ENCODE results near the gene CCT7. TPM values are rescaled to one million over a fixed set of nuclear protein-coding genes. Genes with fewer than 3 reads are reported as not detected.

The CCT7 gene
- total and polyA plus RNA-seq, 2 donors (not counting 3 experiments of a cell fraction or from before 2014, with no cell fraction given), result 343 to 362 TPM

- DNase-seq (ENCODE audit: low read depth, low spot score), result no peak
- BruUV-seq (replicated peaks), result no TSS peak
- Histone ChIP-seq H3K27ac (ENCODE audit: insufficient read depth, low read depth, low read length) (no peak overlapping the region), H3K9me3 (replicated peaks; ENCODE audit: control insufficient read depth, insufficient read depth, low read length) (no peaks in the 10 kb centered on the region), H3K9ac (replicated peaks; ENCODE audit: extremely low read depth, insufficient read depth, low read length) (no peak overlapping the region), H2AFZ (ENCODE audit: low read depth, low read length) (no peak overlapping the region), H3K4me2 (ENCODE audit: insufficient read depth, low read length) (no peak overlapping the region), H3K27me3 (ENCODE audit: control insufficient read depth in 2 of 2, insufficient read depth in 2 of 2, low read length in 2 of 2) (no peaks in the 10 kb centered on the region), H3K4me1 (ENCODE audit: control insufficient read depth, extremely low read depth, insufficient read depth, low read length) (no peaks in the 10 kb centered on the region), H3K36me3 (ENCODE audit: control insufficient read depth in 2 of 2, extremely low read depth in 1 of 2, insufficient read depth in 2 of 2, low read length in 2 of 2) (peaks cover 3 to 28% of the 10 kb centered on the region in 2 experiments), H3K9me1 (replicated peaks; ENCODE audit: control insufficient read depth, extremely low read depth, insufficient read depth, low read length) (no peaks in the 10 kb centered on the region), H3K79me2 (ENCODE audit: control insufficient read depth, insufficient read depth, low read length) (no peaks in the 10 kb centered on the region), H4K20me1 (replicated peaks; ENCODE audit: control insufficient read depth, extremely low read depth, insufficient read depth, low read length) (no peaks in the 10 kb centered on the region), H3K4me3 (replicated peaks in 1 of 3; ENCODE audit: insufficient read depth in 1 of 3, low read depth in 1 of 3, low read length in 3 of 3) (no peak overlapping the region)
- ChIA-PET CTCF (interaction anchor here (1.4 kb wide), 1 partner anchor 13 kb away, joined by 4 read pairs; no protein-coding TSS in a partner anchor), POLR2A (no interaction called here)
- intact Hi-C loops (cut with micrococcal nuclease) (no loop called here), dilution Hi-C loops (cut with MboI; ENCODE audit: extremely low pct_ligation_motif_present, low sequenced_read_pairs) (no loop called here)
- TF ChIP-seq, protein P1, sequence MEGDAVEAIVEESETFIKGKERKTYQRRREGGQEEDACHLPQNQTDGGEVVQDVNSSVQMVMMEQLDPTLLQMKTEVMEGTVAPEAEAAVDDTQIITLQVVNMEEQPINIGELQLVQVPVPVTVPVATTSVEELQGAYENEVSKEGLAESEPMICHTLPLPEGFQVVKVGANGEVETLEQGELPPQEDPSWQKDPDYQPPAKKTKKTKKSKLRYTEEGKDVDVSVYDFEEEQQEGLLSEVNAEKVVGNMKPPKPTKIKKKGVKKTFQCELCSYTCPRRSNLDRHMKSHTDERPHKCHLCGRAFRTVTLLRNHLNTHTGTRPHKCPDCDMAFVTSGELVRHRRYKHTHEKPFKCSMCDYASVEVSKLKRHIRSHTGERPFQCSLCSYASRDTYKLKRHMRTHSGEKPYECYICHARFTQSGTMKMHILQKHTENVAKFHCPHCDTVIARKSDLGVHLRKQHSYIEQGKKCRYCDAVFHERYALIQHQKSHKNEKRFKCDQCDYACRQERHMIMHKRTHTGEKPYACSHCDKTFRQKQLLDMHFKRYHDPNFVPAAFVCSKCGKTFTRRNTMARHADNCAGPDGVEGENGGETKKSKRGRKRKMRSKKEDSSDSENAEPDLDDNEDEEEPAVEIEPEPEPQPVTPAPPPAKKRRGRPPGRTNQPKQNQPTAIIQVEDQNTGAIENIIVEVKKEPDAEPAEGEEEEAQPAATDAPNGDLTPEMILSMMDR (IDR thresholded peaks at IDR 0.05; ENCODE audit: extremely low read depth in 1 of 2, insufficient read depth in 1 of 2, low read depth in 1 of 2, low read length in 2 of 2), result no peak
- TF ChIP-seq, protein P2, sequence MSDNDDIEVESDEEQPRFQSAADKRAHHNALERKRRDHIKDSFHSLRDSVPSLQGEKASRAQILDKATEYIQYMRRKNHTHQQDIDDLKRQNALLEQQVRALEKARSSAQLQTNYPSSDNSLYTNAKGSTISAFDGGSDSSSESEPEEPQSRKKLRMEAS (IDR thresholded peaks at IDR 0.05; ENCODE audit: insufficient read depth, insufficient read length), result no peak
- TF ChIP-seq MYC (IDR thresholded peaks at IDR 0.05; ENCODE audit: low read depth, low read length) (no peak), GATA2 (IDR thresholded peaks at IDR 0.05; ENCODE audit: insufficient read depth, insufficient read length, low read depth, low read length) (no peak), EZH2 (IDR thresholded peaks at IDR 0.05; ENCODE audit: borderline replicate concordance, low read depth, low read length, severe bottlenecking) (no peak)
- no peak for FAIRE-seq
Measured at GRCh38 chr2:73255907-73256617, 22.0 kb downstream of the CCT7 start.

All from endothelial cell of umbilical vein (primary cell).